HUES64 (cell line): ENCODE results near the gene METTL16.
"Not testable (repeated sequence)": the region's sequence is repeated elsewhere in the genome, so short reads cannot be mapped to it uniquely, and the experiment has no call there.

Experiments used
- H3K27ac ChIP-seq: 2 replicates; pipeline ENCODE4 v1.7.0; 2013; ENCODE audit warnings: low read depth, low read length, inconsistent platforms
- H3K27me3 ChIP-seq: 2 replicates; pipeline ENCODE4 v1.6.1; 2013; ENCODE audit warnings: mild to moderate bottlenecking, low read length; ENCODE audit not compliant: insufficient read depth
- H3K36me3 ChIP-seq: 2 replicates; pipeline ENCODE4 v1.6.1; 2013; ENCODE audit warnings: mild to moderate bottlenecking, low read length; ENCODE audit not compliant: insufficient read depth
- H3K4me1 ChIP-seq: 2 replicates; pipeline ENCODE4 v1.6.1; 2013; ENCODE audit warnings: mild to moderate bottlenecking, low read length, moderate library complexity; ENCODE audit not compliant: insufficient read depth
- H3K4me3 ChIP-seq: 2 replicates; pipeline ENCODE4 v1.5.1; 2013; ENCODE audit warnings: mild to moderate bottlenecking, low read length, moderate library complexity
- H3K9ac ChIP-seq: 2 replicates; pipeline ENCODE4 v1.6.1; 2013; ENCODE audit warnings: mild to moderate bottlenecking, low read depth, low read length
- H3K9me3 ChIP-seq: 2 replicates; pipeline ENCODE4 v1.6.1; 2013; ENCODE audit warnings: low read depth, low read length; ENCODE audit not compliant: insufficient read depth
- WGBS: fragments of 150-250, 120-280 bp; methylation state at CpG from one replicate; pipeline ENCODE4 v1.1.7; 2013; ENCODE audit warnings: missing lambda C conversion rate; 5-methylcytosine and 5-hydroxymethylcytosine counted together

Gene METTL16

GRCh38 chr17:2500446-2500845 lies 11.2 kb downstream of the METTL16 start:
- Histone ChIP-seq H3K27me3 (no peaks in the 10 kb centered on the region), H3K9ac (no peak overlapping the region), H3K4me1 (no peaks in the 10 kb centered on the region), H3K27ac (no peak overlapping the region), H3K36me3 (peaks cover 65% of the 10 kb centered on the region), H3K4me3 (no peak overlapping the region), H3K9me3 (no peaks in the 10 kb centered on the region; the same call in 1 of the 2 replicates)
- WGBS, result 96% methylated on average over 7 of the region's 8 CpGs

- not testable (repeated sequence) for H3K9ac ChIP-seq
- 93% methylated on average over 15 of the region's 15 CpGs for WGBS
These were observed 22.4 kb downstream of the METTL16 start for GRCh38 chr17:2489286-2489685.

GRCh38 chr17:2487306-2487705 lies 24.4 kb downstream of the METTL16 start:
- Histone ChIP-seq H3K36me3 (peaks cover 2% of the 10 kb centered on the region; the same call in 1 of the 2 replicates), H3K9me3 (no peaks in the 10 kb centered on the region), H3K27ac (no peak overlapping the region), H3K4me3 (no peak overlapping the region), H3K4me1 (peaks cover 31% of the 10 kb centered on the region), H3K9ac (no peak overlapping the region), H3K27me3 (no peaks in the 10 kb centered on the region)
- WGBS, result 80% methylated on average over 6 of the region's 6 CpGs

More at GRCh38 chr17:2489286-2489685, 22.4 kb downstream of the METTL16 start:
- Histone ChIP-seq H3K4me1 (peaks cover 28% of the 10 kb centered on the region), H3K27ac (peak overlapping the region; percentile 14; the same call in 1 of the 2 replicates), H3K36me3 (peaks cover 14% of the 10 kb centered on the region)
- not testable (repeated sequence) for H3K9me3 ChIP-seq, H3K27me3 ChIP-seq, H3K4me3 ChIP-seq

GRCh38 chr17:2486709-2487108 lies 25.0 kb downstream of the METTL16 start:
- not testable (repeated sequence) for H3K4me3 ChIP-seq, H3K27me3 ChIP-seq, H3K36me3 ChIP-seq, H3K9me3 ChIP-seq, H3K27ac ChIP-seq, H3K9ac ChIP-seq
- 92% methylated on average over 4 of the region's 4 CpGs for WGBS
- peaks cover 33% of the 10 kb centered on the region for H3K4me1 ChIP-seq

- Histone ChIP-seq H3K36me3 (no peaks in the 10 kb centered on the region), H3K4me3 (no peak overlapping the region), H3K27me3 (no peaks in the 10 kb centered on the region), H3K9me3 (no peaks in the 10 kb centered on the region), H3K4me1 (peaks cover 28% of the 10 kb centered on the region), H3K27ac (no peak overlapping the region), H3K9ac (no peak overlapping the region)
- 95% methylated on average over 10 of the region's 10 CpGs for WGBS
These were observed 25.7 kb downstream of the METTL16 start for GRCh38 chr17:2485970-2486369.

- no peak overlapping the region for H3K4me3 ChIP-seq
- no peaks in the 10 kb centered on the region for H3K36me3 ChIP-seq
- 95% methylated on average over 5 of the region's 5 CpGs for WGBS
- H3K9ac ChIP-seq, result no peak overlapping the region
- peaks cover 24% of the 10 kb centered on the region for H3K4me1 ChIP-seq
- H3K27me3 ChIP-seq, result no peaks in the 10 kb centered on the region
- H3K27ac ChIP-seq, result no peak overlapping the region
- no peaks in the 10 kb centered on the region for H3K9me3 ChIP-seq
These were observed 26.1 kb downstream of the METTL16 start for GRCh38 chr17:2485543-2485942.

GRCh38 chr17:2484876-2485275 lies 26.8 kb downstream of the METTL16 start:
- no peak overlapping the region for H3K9ac ChIP-seq
- no peaks in the 10 kb centered on the region for H3K9me3 ChIP-seq
- H3K36me3 ChIP-seq, result no peaks in the 10 kb centered on the region
- H3K27ac ChIP-seq, result no peak overlapping the region
- H3K4me3 ChIP-seq, result no peak overlapping the region
- H3K4me1 ChIP-seq, result peaks cover 17% of the 10 kb centered on the region
- no peaks in the 10 kb centered on the region for H3K27me3 ChIP-seq
- WGBS, result 75% methylated on average over 8 of the region's 8 CpGs

GRCh38 chr17:2483084-2483483 lies 28.6 kb downstream of the METTL16 start:
- Histone ChIP-seq H3K9ac (no peak overlapping the region), H3K27ac (no peak overlapping the region), H3K4me3 (no peak overlapping the region), H3K9me3 (no peaks in the 10 kb centered on the region), H3K4me1 (peaks cover 17% of the 10 kb centered on the region), H3K36me3 (peaks cover 4% of the 10 kb centered on the region), H3K27me3 (no peaks in the 10 kb centered on the region)
- 86% methylated on average over 1 of the region's 1 CpG for WGBS

- peaks cover 13% of the 10 kb centered on the region for H3K36me3 ChIP-seq
- H3K9me3 ChIP-seq, result no peaks in the 10 kb centered on the region
- no peak overlapping the region for H3K9ac ChIP-seq
- H3K4me1 ChIP-seq, result peaks cover 17% of the 10 kb centered on the region
- 95% methylated on average over 7 of the region's 7 CpGs for WGBS
- H3K27me3 ChIP-seq, result no peaks in the 10 kb centered on the region
- H3K27ac ChIP-seq, result no peak overlapping the region
- H3K4me3 ChIP-seq, result no peak overlapping the region
These were observed 29.5 kb downstream of the METTL16 start for GRCh38 chr17:2482218-2482617.

- no peak overlapping the region for H3K27ac ChIP-seq
- no peaks in the 10 kb centered on the region for H3K27me3 ChIP-seq
- H3K4me3 ChIP-seq, result no peak overlapping the region
- H3K9me3 ChIP-seq, result no peaks in the 10 kb centered on the region
- peaks cover 17% of the 10 kb centered on the region for H3K4me1 ChIP-seq
- 100% methylated on average over 1 of the region's 2 CpGs for WGBS
- H3K36me3 ChIP-seq, result peaks cover 16% of the 10 kb centered on the region
- H3K9ac ChIP-seq, result no peak overlapping the region
These were observed 29.9 kb downstream of the METTL16 start for GRCh38 chr17:2481760-2482159.

- Histone ChIP-seq H3K9me3 (no peaks in the 10 kb centered on the region), H3K9ac (no peak overlapping the region), H3K4me1 (peaks cover 5% of the 10 kb centered on the region; the same call in 1 of the 2 replicates), H3K27me3 (no peaks in the 10 kb centered on the region), H3K27ac (no peak overlapping the region), H3K4me3 (no peak overlapping the region), H3K36me3 (peaks cover 49% of the 10 kb centered on the region)
- 89% methylated on average over 3 of the region's 3 CpGs for WGBS
These were observed 33.2 kb downstream of the METTL16 start for GRCh38 chr17:2478458-2478857.

- WGBS, result 95% methylated on average over 14 of the region's 14 CpGs
- no peak overlapping the region for H3K27ac ChIP-seq
- H3K36me3 ChIP-seq, result peaks cover 81% of the 10 kb centered on the region
These were observed 36.6 kb downstream of the METTL16 start for GRCh38 chr17:2475056-2475455.

More at GRCh38 chr17:2475056-2475455, 36.6 kb downstream of the METTL16 start:
- H3K27me3 ChIP-seq, result no peaks in the 10 kb centered on the region
- no peaks in the 10 kb centered on the region for H3K4me1 ChIP-seq
- H3K4me3 ChIP-seq, result no peak overlapping the region
- H3K9ac ChIP-seq, result no peak overlapping the region
- no peaks in the 10 kb centered on the region for H3K9me3 ChIP-seq
